ENCODE results near the gene JAK3. TPM values are rescaled to one million over a fixed set of nuclear protein-coding genes. Genes with fewer than 3 reads are reported as not detected.
A peak's percentile ranks its signal among the peaks of the same experiment; 100 is the strongest.
"Not testable (repeated sequence)": the region's sequence is repeated elsewhere in the genome, so short reads cannot be mapped to it uniquely, and the experiment has no call there.

JAK3 gene
- total RNA-seq, result 10.8 TPM

GRCh38 chr19:17847538-17848366, at the start of gene JAK3:
Gene JAK3 (minus strand): TSS chr19:17847982. CDS start chr19:17844417, 3,565 bp downstream.
- peaks cover 20% of the 10 kb centered on the region for H3K4me1 ChIP-seq
- intact Hi-C loops (cut with DNase I), result no loop called here
- H3K27me3 ChIP-seq, result no peaks in the 10 kb centered on the region
- TF ChIP-seq POLR2AphosphoS5 (IDR thresholded peaks at IDR 0.05; ENCODE audit: insufficient read depth in 1 of 2, low read depth in 1 of 2) (peak in 1 of 2 donors; percentile 11), CTCF (IDR thresholded peaks at IDR 0.05) (no peak)
- H3K9me3 ChIP-seq, result no peaks in the 10 kb centered on the region
- no peak for DNase-seq (ENCODE audit: extremely low spot score in 2 of 2)
- H3K36me3 ChIP-seq, result no peaks in the 10 kb centered on the region
- H3K4me3 ChIP-seq, result peak within 1 kb of the TSS; percentile 33 to 51
- peak within 1 kb of the TSS; percentile 64 for H3K27ac ChIP-seq

GRCh38 chr19:17893766-17894165, 46.0 kb upstream of the JAK3 start:
- intact Hi-C loops (cut with DNase I), result no loop called here
- H3K4me1 ChIP-seq, result no peaks in the 10 kb centered on the region
- no peaks in the 10 kb centered on the region for H3K27me3 ChIP-seq

GRCh38 chr19:17889609-17890214, 41.9 kb upstream of the JAK3 start:
- H3K36me3 ChIP-seq, result no peaks in the 10 kb centered on the region
- intact Hi-C loops (cut with DNase I), result no loop called here
- DNase-seq (ENCODE audit: extremely low spot score in 2 of 2), result no peak
- H3K4me1 ChIP-seq, result no peaks in the 10 kb centered on the region
- no peaks in the 10 kb centered on the region for H3K9me3 ChIP-seq
- no peak overlapping the region for H3K4me3 ChIP-seq
- TF ChIP-seq POLR2AphosphoS5 (IDR thresholded peaks at IDR 0.05; ENCODE audit: insufficient read depth in 1 of 2, low read depth in 1 of 2) (no peak), CTCF (IDR thresholded peaks at IDR 0.05) (no peak), POLR2A (IDR thresholded peaks at IDR 0.05) (no peak)
- H3K27ac ChIP-seq, result no peak overlapping the region
- no peaks in the 10 kb centered on the region for H3K27me3 ChIP-seq

More at GRCh38 chr19:17893766-17894165, 46.0 kb upstream of the JAK3 start:
- Histone ChIP-seq H3K9me3 (no peaks in the 10 kb centered on the region), H3K36me3 (no peaks in the 10 kb centered on the region), H3K4me3 (no peak overlapping the region), H3K27ac (no peak overlapping the region)
- no peak for DNase-seq (ENCODE audit: extremely low spot score in 2 of 2)
- no peak for TF ChIP-seq CTCF (IDR thresholded peaks at IDR 0.05)
- TF ChIP-seq POLR2AphosphoS5 (IDR thresholded peaks at IDR 0.05; ENCODE audit: insufficient read depth in 1 of 2, low read depth in 1 of 2), result no peak
- no peak for TF ChIP-seq POLR2A (IDR thresholded peaks at IDR 0.05)

- intact Hi-C loops (cut with DNase I), result no loop called here
- H3K4me1 ChIP-seq, result no peaks in the 10 kb centered on the region
- H3K4me3 ChIP-seq, result no peak overlapping the region
- H3K9me3 ChIP-seq, result no peaks in the 10 kb centered on the region
- H3K27me3 ChIP-seq, result no peaks in the 10 kb centered on the region
- TF ChIP-seq POLR2A (IDR thresholded peaks at IDR 0.05), result no peak
- TF ChIP-seq CTCF (IDR thresholded peaks at IDR 0.05), result no peak
- TF ChIP-seq POLR2AphosphoS5 (IDR thresholded peaks at IDR 0.05; ENCODE audit: insufficient read depth in 1 of 2, low read depth in 1 of 2), result no peak
- H3K27ac ChIP-seq, result no peak overlapping the region
- DNase-seq (ENCODE audit: extremely low spot score in 2 of 2), result no peak
- H3K36me3 ChIP-seq, result no peaks in the 10 kb centered on the region
Observed at GRCh38 chr19:17888260-17888659, 40.5 kb upstream of the JAK3 start.

- H3K4me1 ChIP-seq; DNase-seq (ENCODE audit: extremely low spot score in 2 of 2); intact Hi-C loops (cut with DNase I); H3K27me3 ChIP-seq; H3K9me3 ChIP-seq; H3K36me3 ChIP-seq; H3K27ac ChIP-seq; H3K4me3 ChIP-seq: not testable (repeated sequence)
Observed at GRCh38 chr19:17887221-17887620, 39.4 kb upstream of the JAK3 start.

Data from vagina (tissue), 2 donors.